Measurements from ENCODE around the gene LRRC46. TPM values are rescaled to one million over a fixed set of nuclear protein-coding genes. Genes with fewer than 3 reads are reported as not detected.

The LRRC46 gene
- total RNA-seq, 2 donors from 2014 or later: 0.73 to 0.82 TPM

DNA sequence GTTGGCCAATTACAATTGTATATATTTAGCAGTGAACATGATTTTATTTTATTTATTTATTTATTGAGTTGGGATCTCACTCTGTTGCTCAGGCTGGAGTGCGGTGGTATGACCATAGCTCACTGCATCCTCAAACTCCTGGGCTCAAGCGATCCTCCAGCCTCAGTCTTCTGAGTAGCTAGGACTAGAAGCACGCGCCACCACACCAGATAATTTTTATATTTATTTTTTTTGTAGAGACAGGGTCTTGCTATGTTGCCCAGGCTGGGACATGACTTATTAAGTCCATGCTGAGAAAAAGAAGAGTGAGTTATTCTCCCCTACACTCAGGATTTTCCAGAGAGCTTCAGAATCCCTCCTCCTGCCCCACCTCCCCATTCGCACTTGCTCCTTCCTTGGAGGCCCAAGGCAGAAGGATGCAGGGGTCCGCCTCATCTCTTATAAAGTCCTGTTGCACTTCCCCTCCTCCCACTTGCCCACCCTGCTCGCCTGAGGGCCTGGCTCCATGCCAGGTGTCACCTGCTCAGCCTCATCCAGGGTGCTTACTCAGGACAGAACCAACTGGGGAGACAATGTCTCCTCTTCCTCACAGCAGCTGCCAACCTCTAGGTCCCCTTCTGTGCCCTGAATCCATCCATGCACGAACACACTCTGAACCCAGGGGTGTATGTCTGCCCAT is 48.4 kb downstream of the LRRC46 start:
- no peaks in the 10 kb centered on the region for H3K36me3 Mint-ChIP-seq (ENCODE audit: low read depth)
- no peaks in the 10 kb centered on the region for H3K9me3 Mint-ChIP-seq
- peaks cover 19% of the 10 kb centered on the region for H3K27me3 Mint-ChIP-seq (ENCODE audit: insufficient read depth)
- H3K4me1 Mint-ChIP-seq: peaks cover 21% of the 10 kb centered on the region
- H3K27ac ChIP-seq (ENCODE audit: low read depth, low read length): no peak overlapping the region
- no peak for DNase-seq
- no peak for TF ChIP-seq CTCF (conservative IDR thresholded peaks at IDR 0.05)
- H3K9ac ChIP-seq (ENCODE audit: extremely low read depth, low read length, poor library complexity, severe bottlenecking): no peak overlapping the region
- no peaks in the 10 kb centered on the region for H3K4me1 ChIP-seq (ENCODE audit: control insufficient read depth, insufficient read depth, low read length)
- no peak overlapping the region for H3K4me3 Mint-ChIP-seq
- H3K27ac Mint-ChIP-seq: no peak overlapping the region
- no peaks in the 10 kb centered on the region for H3K36me3 ChIP-seq (ENCODE audit: control insufficient read depth, insufficient read depth, low read length)
- H3K4me3 ChIP-seq (ENCODE audit: low read length): no peak overlapping the region
- WGBS, 2 experiments (ENCODE audit: insufficient coverage in 1 of 2, insufficient read length in 1 of 2): 83 to 92% methylated on average over 1 to 6 of the region's 8 CpGs
- H3K9me3 ChIP-seq (ENCODE audit: control insufficient read depth, low read length): no peaks in the 10 kb centered on the region
- no peaks in the 10 kb centered on the region for H3K27me3 ChIP-seq (ENCODE audit: control insufficient read depth, insufficient read depth, low read length, poor library complexity, severe bottlenecking)

GRCh38 chr17:47882247-47882646 is 50.8 kb downstream of the LRRC46 start:
- no peaks in the 10 kb centered on the region for H3K36me3 Mint-ChIP-seq (ENCODE audit: low read depth)
- Histone ChIP-seq H3K4me1 (ENCODE audit: control insufficient read depth, insufficient read depth, low read length) (no peaks in the 10 kb centered on the region), H3K4me3 (ENCODE audit: low read length) (no peak overlapping the region), H3K36me3 (ENCODE audit: control insufficient read depth, insufficient read depth, low read length) (no peaks in the 10 kb centered on the region), H3K27ac (ENCODE audit: low read depth, low read length) (no peak overlapping the region), H3K9ac (ENCODE audit: extremely low read depth, low read length, poor library complexity, severe bottlenecking) (no peak overlapping the region), H3K27me3 (ENCODE audit: control insufficient read depth, insufficient read depth, low read length, poor library complexity, severe bottlenecking) (no peaks in the 10 kb centered on the region), H3K9me3 (ENCODE audit: control insufficient read depth, low read length) (no peaks in the 10 kb centered on the region)
- WGBS, 2 experiments (ENCODE audit: insufficient coverage in 1 of 2, insufficient read length in 1 of 2): 89 to 91% methylated on average over 6 to 7 of the region's 7 CpGs
- H3K4me1 Mint-ChIP-seq: peaks cover 22% of the 10 kb centered on the region
- H3K27ac Mint-ChIP-seq: no peak overlapping the region
- no peak for DNase-seq
- no peaks in the 10 kb centered on the region for H3K9me3 Mint-ChIP-seq
- H3K4me3 Mint-ChIP-seq: no peak overlapping the region
- H3K27me3 Mint-ChIP-seq (ENCODE audit: insufficient read depth): peaks cover 14% of the 10 kb centered on the region
- TF ChIP-seq CTCF (conservative IDR thresholded peaks at IDR 0.05): no peak

DNA sequence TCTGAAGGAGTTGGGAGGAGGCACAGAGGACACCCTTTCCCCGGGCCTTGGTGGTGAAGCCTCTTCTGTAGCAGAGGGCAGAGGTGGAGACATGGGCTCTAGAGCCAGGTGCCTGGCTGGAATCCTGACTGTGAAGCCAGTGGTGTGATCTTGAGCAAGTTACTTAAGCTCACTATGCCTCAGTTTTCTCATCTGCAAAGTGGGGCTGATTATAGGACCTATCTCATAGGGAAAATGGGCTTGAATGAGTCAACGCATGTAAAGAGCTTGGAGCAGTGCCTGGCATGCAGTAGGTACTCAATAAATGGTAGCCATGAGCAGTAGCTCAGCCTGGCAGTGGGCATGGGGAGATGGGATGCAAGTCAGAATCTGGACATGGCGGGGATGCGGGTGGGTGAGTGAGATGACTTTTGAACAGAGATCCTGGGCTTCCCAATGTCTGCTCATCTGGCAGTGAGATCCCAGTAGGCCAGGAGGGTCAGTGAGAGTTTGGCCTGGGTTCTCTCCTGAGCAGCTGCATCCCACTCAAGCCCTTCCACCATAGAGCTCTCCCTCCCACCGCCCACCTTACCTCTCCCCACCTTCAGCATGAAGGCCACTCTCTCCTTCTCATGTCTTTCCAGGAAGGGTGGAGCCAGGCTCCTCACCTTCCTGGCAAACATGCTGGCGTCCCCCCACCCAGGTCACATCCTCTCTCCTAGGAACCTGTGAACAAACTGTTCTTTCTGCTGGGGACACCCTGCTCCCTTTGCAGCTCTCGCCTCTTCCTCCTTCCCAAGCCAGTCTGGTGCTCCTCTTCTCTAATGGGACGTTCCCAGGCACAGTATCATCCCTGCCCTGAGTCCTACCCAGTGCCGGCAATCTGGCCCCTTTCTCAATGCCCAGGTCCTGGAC is 51.5 kb downstream of the LRRC46 start:
- Histone ChIP-seq H3K4me3 (ENCODE audit: low read length) (no peak overlapping the region), H3K9me3 (ENCODE audit: control insufficient read depth, low read length) (no peaks in the 10 kb centered on the region), H3K4me1 (ENCODE audit: control insufficient read depth, insufficient read depth, low read length) (no peaks in the 10 kb centered on the region), H3K27me3 (ENCODE audit: control insufficient read depth, insufficient read depth, low read length, poor library complexity, severe bottlenecking) (no peaks in the 10 kb centered on the region), H3K27ac (ENCODE audit: low read depth, low read length) (no peak overlapping the region), H3K9ac (ENCODE audit: extremely low read depth, low read length, poor library complexity, severe bottlenecking) (no peak overlapping the region), H3K36me3 (ENCODE audit: control insufficient read depth, insufficient read depth, low read length) (no peaks in the 10 kb centered on the region)
- H3K27ac Mint-ChIP-seq: no peak overlapping the region
- no peak for DNase-seq
- H3K4me1 Mint-ChIP-seq: peaks cover 17% of the 10 kb centered on the region
- H3K36me3 Mint-ChIP-seq (ENCODE audit: low read depth): no peaks in the 10 kb centered on the region
- no peaks in the 10 kb centered on the region for H3K9me3 Mint-ChIP-seq
- no peak overlapping the region for H3K4me3 Mint-ChIP-seq
- no peak for TF ChIP-seq CTCF (conservative IDR thresholded peaks at IDR 0.05)
- H3K27me3 Mint-ChIP-seq (ENCODE audit: insufficient read depth): peaks cover 14% of the 10 kb centered on the region
- 88 to 90% methylated on average over 6 to 8 of the region's 9 CpGs for WGBS, 2 experiments (ENCODE audit: insufficient coverage in 1 of 2, insufficient read length in 1 of 2)
